DMS153 treated with DMSO at 0.1 percent for 48 hours (cell line): Measurements from ENCODE around the gene LCE2B.

Experiments used
- DNase-seq: peaks from one replicate; lab custom pipeline; 2025; ENCODE audit not compliant: unreplicated experiment; lab: John Stamatoyannopoulos, UW

The LCE2B gene

DNA sequence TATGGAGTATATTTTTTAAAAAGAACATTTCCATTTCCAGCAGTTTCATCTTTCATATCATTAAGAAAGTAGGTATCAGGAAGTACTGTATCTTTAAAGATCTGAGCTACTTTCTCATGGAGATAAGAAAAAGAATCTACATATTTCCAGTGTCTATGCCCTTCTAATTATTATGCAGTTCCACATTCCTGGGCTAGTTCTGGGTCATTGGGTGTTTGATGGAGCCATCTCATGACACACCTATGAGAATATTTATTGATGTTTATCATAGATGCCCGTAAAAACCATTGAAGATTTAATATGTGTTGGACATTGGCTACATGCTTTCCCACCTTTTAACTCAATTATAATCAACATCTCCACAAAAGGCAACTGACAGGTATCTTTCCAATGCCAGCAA lies 43.1 kb downstream of the LCE2B start:
- no peak for DNase-seq

DNA sequence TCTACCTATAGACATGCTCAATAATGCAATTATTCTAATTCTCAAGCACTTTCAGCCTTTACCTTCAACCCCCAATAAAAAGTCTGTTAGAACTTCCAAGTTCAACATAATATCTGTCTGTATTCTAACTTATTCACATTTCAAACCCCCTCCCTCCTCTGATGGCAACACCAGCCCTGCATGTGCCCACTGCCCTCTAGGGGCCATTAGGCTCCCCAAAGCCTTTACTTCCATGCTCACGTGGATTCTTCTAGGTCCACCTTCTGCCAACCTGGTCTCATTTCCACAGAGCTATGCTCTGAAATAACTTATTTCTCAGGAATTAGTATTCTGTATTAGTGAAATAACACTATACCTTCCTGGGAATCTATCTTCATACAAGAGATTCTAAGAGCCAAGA lies 49.7 kb downstream of the LCE2B start:
- no peak for DNase-seq
